GM19468 (cell line): ENCODE results near the gene NPY2R.

Experiments
- ATAC-seq: cut with Tn5 transposase; IDR thresholded peaks from one replicate; pipeline ENCODE4 v1.9.1; 2021; ENCODE audit warnings: mild to moderate bottlenecking, moderate library complexity, moderate number of reproducible peaks; ENCODE audit not compliant: unreplicated experiment; ENCODE audit errors: extremely low read depth

The NPY2R gene

DNA sequence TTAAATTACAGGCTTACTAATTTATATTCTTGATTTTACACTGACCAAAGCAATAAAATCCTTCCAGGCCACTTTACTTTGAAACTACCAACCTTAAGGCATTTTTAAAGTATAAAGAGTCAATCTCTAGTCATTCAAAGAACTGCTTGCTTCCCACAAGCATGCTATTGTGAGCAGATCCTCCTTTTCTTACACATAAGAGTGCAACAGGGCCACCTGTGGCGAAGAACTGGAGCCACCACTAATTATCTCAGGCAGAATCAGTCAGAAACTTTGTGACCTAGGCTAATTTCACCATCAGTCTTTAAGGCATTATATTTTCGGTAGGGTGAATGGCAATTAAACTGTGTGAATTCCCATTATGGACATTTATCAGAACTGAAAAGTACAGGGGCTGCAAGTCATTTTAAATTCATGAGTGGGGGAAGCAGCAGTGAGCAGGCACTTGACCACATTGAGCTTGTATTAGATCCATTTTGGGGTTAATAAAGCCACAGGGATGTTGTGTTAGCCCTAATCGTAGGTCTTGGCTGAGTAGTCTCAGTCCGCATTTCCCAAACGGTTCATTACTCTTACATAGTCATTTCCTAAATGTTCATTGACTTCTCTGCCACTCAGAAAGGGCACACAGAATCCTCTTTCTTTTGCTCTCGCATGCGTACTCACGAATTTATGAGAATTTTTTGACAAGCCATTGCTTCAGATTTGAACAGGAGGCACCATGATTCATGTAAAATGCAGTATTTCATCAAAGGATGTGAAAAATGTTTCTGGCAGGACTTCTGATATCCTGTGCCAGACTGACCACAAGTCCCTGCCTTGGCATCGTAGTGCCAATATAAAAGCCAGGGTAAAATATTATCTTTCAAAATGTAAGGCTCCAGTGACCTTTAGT lies 39.8 kb downstream of the NPY2R start:
- no peak for ATAC-seq

DNA sequence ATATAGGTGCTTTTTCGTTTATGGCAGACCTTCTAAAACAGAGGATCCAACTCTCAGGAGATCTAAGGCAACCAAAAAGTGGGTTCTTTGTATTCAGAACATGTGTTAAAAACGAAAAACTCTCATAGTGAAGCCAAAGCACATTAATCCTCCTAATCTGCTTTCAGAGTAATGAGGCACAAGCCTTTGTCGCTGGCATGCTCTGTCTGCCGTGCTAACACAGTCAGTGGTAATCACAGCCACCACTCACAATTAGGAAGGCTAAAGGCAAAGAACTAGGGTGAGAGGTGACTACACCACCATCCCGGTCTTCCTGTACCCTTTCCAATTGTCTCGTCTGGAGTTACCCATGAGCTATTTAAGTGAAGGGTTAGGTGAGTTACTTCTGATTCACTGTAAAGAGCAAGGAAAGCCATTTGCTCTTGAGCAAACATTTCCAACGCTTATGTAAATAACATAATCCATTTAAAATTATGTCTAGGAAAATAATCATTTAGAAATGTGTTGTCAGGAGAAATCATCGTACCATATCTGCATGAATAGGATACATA lies 40.7 kb downstream of the NPY2R start:
- ATAC-seq, result no peak

DNA sequence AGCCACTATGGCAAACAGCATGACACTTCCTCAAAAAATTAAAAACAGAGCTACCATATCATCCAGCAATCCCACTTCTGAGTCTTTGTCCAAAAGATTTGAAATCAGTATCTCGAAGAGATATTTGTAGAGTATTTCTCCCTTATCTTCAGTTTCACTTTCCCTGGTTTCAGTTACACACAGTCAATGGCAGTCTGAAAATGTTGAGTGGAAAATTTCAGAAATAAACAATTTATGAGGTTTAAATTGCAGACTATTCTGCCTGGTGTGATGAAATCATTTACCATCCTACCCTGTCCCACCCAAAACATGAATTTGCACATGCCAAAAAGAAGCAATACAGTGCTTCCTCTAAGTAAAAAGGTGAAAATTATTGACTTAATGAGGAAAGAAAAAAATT lies 43.9 kb downstream of the NPY2R start:
- no peak for ATAC-seq

DNA sequence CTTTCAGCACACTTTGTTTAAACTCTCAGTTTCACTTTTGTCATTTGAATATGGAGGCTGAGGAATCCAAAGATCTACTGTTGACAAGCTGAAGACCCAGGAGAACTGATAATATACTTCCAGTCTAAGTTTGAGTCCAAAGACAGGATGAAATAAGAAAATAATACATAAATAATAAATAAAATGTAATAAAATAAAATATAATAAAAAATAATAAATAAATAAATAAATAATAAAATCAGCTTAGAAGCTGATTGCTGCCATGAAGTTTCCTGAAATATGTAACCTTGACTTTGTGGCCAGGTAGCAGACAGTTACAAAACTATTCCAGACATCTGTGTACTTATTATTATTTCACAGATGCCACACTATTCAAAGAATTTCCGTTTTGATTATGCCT lies 55.0 kb downstream of the NPY2R start:
- ATAC-seq, result no peak

GRCh38 chr4:155265113-155265512 lies 56.7 kb downstream of the NPY2R start:
- ATAC-seq, result no peak
